Right hindlimb (tissue), 1 donor: ENCODE results near the gene GAS7.

ENCODE experiments used
- DNase-seq: peaks from one replicate; pipeline ENCODE4 v3.0.0-alpha.2; 2018

GAS7 gene

GRCh38 chr17:10130263-10130662 is 68.1 kb downstream of the GAS7 start:
- no peak for DNase-seq

GRCh38 chr17:10127819-10128425 is 70.5 kb downstream of the GAS7 start:
- peak; percentile 94 for DNase-seq

- DNase-seq: peak; percentile 70
Observed at GRCh38 chr17:10126616-10127501, 71.5 kb downstream of the GAS7 start.

GRCh38 chr17:10126276-10126615 is 72.2 kb downstream of the GAS7 start:
- no peak for DNase-seq

- peak; percentile 61 for DNase-seq
Observed at GRCh38 chr17:10125531-10126275, 72.7 kb downstream of the GAS7 start.

- DNase-seq: no peak
Observed at GRCh38 chr17:10123093-10123492, 75.3 kb downstream of the GAS7 start.

- DNase-seq: no peak
Observed at GRCh38 chr17:10121971-10122707, 76.3 kb downstream of the GAS7 start.

- no peak for DNase-seq
Observed at GRCh38 chr17:10120749-10121148, 77.7 kb downstream of the GAS7 start.

- DNase-seq: no peak
Observed at GRCh38 chr17:10120109-10120485, 78.3 kb downstream of the GAS7 start.

- DNase-seq: no peak
Observed at GRCh38 chr17:10119203-10120108, 79.0 kb downstream of the GAS7 start.

GRCh38 chr17:10118788-10119130 is 79.6 kb downstream of the GAS7 start:
- DNase-seq: no peak

GRCh38 chr17:10117581-10118001 is 80.8 kb downstream of the GAS7 start:
- DNase-seq: no peak

- DNase-seq: no peak
Observed at GRCh38 chr17:10116753-10117420, 81.5 kb downstream of the GAS7 start.

GRCh38 chr17:10116267-10116666 is 82.1 kb downstream of the GAS7 start:
- no peak for DNase-seq

- peak; percentile 33 for DNase-seq
Observed at GRCh38 chr17:10115536-10115932, 82.9 kb downstream of the GAS7 start.

GRCh38 chr17:10114931-10115535 is 83.4 kb downstream of the GAS7 start:
- peak; percentile 95 for DNase-seq

- DNase-seq: peak; percentile 38
Observed at GRCh38 chr17:10112962-10113361, 85.4 kb downstream of the GAS7 start.

GRCh38 chr17:10111907-10112452 is 86.4 kb downstream of the GAS7 start:
- no peak for DNase-seq

- DNase-seq: no peak
Observed at GRCh38 chr17:10109146-10109545, 89.3 kb downstream of the GAS7 start.

- DNase-seq: no peak
Observed at GRCh38 chr17:10107316-10108165, 90.9 kb downstream of the GAS7 start.
